Measurements from ENCODE around the gene SASH3. TPM values are rescaled to one million over a fixed set of nuclear protein-coding genes. Genes with fewer than 3 reads are reported as not detected.

Gene SASH3
- 10 to 100 TPM; 10.4 to 20.4 (median 15.0) TPM for total RNA-seq

- H3K4me1 ChIP-seq, result no peaks in the 10 kb centered on the region
- TF ChIP-seq POLR2A (IDR thresholded peaks at IDR 0.05) (no peak), CTCF (IDR thresholded peaks at IDR 0.05) (no peak), EP300 (IDR thresholded peaks at IDR 0.05) (peak in 1 of 2 donors; percentile 6)
- peak within 1 kb of the TSS in 2 of 4 donors; percentile 29 to 68 for H3K27ac ChIP-seq
- no peaks in the 10 kb centered on the region for H3K27me3 ChIP-seq
- H3K36me3 ChIP-seq, result no peaks in the 10 kb centered on the region
- WGBS, 2 donors, result 75% methylated on average over 13 of the region's 13 CpGs; no CpG with 5 or more reads in 1 of the 2 donors
- H3K4me3 ChIP-seq, result peak within 1 kb of the TSS in 2 of 4 donors; percentile 36 to 38
- peak; percentile 16 to 40 for DNase-seq (ENCODE audit: low spot score in 2 of 2)
- H3K9me3 ChIP-seq, result no peaks in the 10 kb centered on the region
Measured at GRCh38 chrX:129779747-129780146, at the start of gene SASH3. Gene SASH3 (plus strand): TSS chrX:129779949. CDS start chrX:129780098, 149 bp downstream.

GRCh38 chrX:129731228-129731627, 48.5 kb upstream of the SASH3 start:
- H3K9me3 ChIP-seq, result no peaks in the 10 kb centered on the region
- H3K4me3 ChIP-seq, result no peak overlapping the region
- peaks cover 0 to 17% of the 10 kb centered on the region in 2 donors for H3K27me3 ChIP-seq
- no peak for TF ChIP-seq CTCF (IDR thresholded peaks at IDR 0.05)
- no peak for TF ChIP-seq EP300 (IDR thresholded peaks at IDR 0.05)
- TF ChIP-seq POLR2A (IDR thresholded peaks at IDR 0.05), result no peak
- H3K4me1 ChIP-seq, result no peaks in the 10 kb centered on the region
- WGBS, 2 donors, result 48 to 79% methylated on average over 2 of the region's 2 CpGs
- no peak for DNase-seq (ENCODE audit: low spot score in 2 of 2)
- H3K27ac ChIP-seq, result no peak overlapping the region
- no peaks in the 10 kb centered on the region for H3K36me3 ChIP-seq

- H3K4me3 ChIP-seq, result no peak overlapping the region
- WGBS, 2 donors, result 79 to 80% methylated on average over 1 to 2 of the region's 2 CpGs
- no peak for TF ChIP-seq EP300 (IDR thresholded peaks at IDR 0.05)
- no peak for TF ChIP-seq CTCF (IDR thresholded peaks at IDR 0.05)
- TF ChIP-seq POLR2A (IDR thresholded peaks at IDR 0.05), result no peak
- peaks cover 0 to 10% of the 10 kb centered on the region in 2 donors for H3K27me3 ChIP-seq
- no peaks in the 10 kb centered on the region for H3K4me1 ChIP-seq
- no peaks in the 10 kb centered on the region for H3K9me3 ChIP-seq
- H3K27ac ChIP-seq, result no peak overlapping the region
- H3K36me3 ChIP-seq, result no peaks in the 10 kb centered on the region
- DNase-seq (ENCODE audit: low spot score in 2 of 2), result no peak
Measured at GRCh38 chrX:129732857-129733256, 46.9 kb upstream of the SASH3 start.

GRCh38 chrX:129733335-129733734, 46.4 kb upstream of the SASH3 start:
- Histone ChIP-seq H3K27me3 (peaks cover 0 to 5% of the 10 kb centered on the region in 2 donors), H3K9me3 (no peaks in the 10 kb centered on the region), H3K4me1 (no peaks in the 10 kb centered on the region), H3K4me3 (no peak overlapping the region), H3K27ac (no peak overlapping the region), H3K36me3 (no peaks in the 10 kb centered on the region)
- WGBS, 2 donors, result 83 to 86% methylated on average over 4 of the region's 4 CpGs
- no peak for TF ChIP-seq CTCF (IDR thresholded peaks at IDR 0.05)
- no peak for TF ChIP-seq POLR2A (IDR thresholded peaks at IDR 0.05)
- TF ChIP-seq EP300 (IDR thresholded peaks at IDR 0.05), result no peak
- DNase-seq (ENCODE audit: low spot score in 2 of 2), result no peak

GRCh38 chrX:129736491-129736890, 43.3 kb upstream of the SASH3 start:
- no peak overlapping the region for H3K4me3 ChIP-seq
- H3K27me3 ChIP-seq, result peaks cover 0 to 5% of the 10 kb centered on the region in 2 donors
- no peak for DNase-seq (ENCODE audit: low spot score in 2 of 2)
- 76% methylated on average over 6 of the region's 6 CpGs for WGBS, 2 donors
- no peak for TF ChIP-seq POLR2A (IDR thresholded peaks at IDR 0.05)
- TF ChIP-seq CTCF (IDR thresholded peaks at IDR 0.05), result no peak
- no peak for TF ChIP-seq EP300 (IDR thresholded peaks at IDR 0.05)
- no peaks in the 10 kb centered on the region for H3K36me3 ChIP-seq
- H3K9me3 ChIP-seq, result no peaks in the 10 kb centered on the region
- H3K4me1 ChIP-seq, result peaks cover 0 to 7% (median 0%) of the 10 kb centered on the region in 4 donors
- no peak overlapping the region for H3K27ac ChIP-seq
